Rectal smooth muscle tissue (tissue), 1 donor: ENCODE data around the gene CLDN25.
"Not testable (repeated sequence)": the region's sequence is repeated elsewhere in the genome, so short reads cannot be mapped to it uniquely, and the experiment has no call there.

Source experiments
- H3K27ac ChIP-seq: one replicate; pipeline ENCODE4 v1.7.0; 2013; ENCODE audit warnings: low read depth, low read length, inconsistent platforms
- H3K27me3 ChIP-seq: one replicate; pipeline ENCODE4 v1.7.0; 2013; ENCODE audit warnings: low read length; ENCODE audit not compliant: control insufficient read depth, insufficient read depth
- H3K36me3 ChIP-seq: one replicate; pipeline ENCODE4 v1.7.0; 2013; ENCODE audit warnings: low read length; ENCODE audit not compliant: control insufficient read depth, insufficient read depth
- H3K4me1 ChIP-seq: one replicate; pipeline ENCODE4 v1.7.0; 2013; ENCODE audit warnings: low read length; ENCODE audit not compliant: control insufficient read depth, insufficient read depth
- H3K4me3 ChIP-seq: one replicate; pipeline ENCODE4 v1.7.0; 2013; ENCODE audit warnings: low read length
- H3K9ac ChIP-seq: one replicate; pipeline ENCODE4 v1.7.0; 2013; ENCODE audit warnings: low read length

The CLDN25 gene

DNA sequence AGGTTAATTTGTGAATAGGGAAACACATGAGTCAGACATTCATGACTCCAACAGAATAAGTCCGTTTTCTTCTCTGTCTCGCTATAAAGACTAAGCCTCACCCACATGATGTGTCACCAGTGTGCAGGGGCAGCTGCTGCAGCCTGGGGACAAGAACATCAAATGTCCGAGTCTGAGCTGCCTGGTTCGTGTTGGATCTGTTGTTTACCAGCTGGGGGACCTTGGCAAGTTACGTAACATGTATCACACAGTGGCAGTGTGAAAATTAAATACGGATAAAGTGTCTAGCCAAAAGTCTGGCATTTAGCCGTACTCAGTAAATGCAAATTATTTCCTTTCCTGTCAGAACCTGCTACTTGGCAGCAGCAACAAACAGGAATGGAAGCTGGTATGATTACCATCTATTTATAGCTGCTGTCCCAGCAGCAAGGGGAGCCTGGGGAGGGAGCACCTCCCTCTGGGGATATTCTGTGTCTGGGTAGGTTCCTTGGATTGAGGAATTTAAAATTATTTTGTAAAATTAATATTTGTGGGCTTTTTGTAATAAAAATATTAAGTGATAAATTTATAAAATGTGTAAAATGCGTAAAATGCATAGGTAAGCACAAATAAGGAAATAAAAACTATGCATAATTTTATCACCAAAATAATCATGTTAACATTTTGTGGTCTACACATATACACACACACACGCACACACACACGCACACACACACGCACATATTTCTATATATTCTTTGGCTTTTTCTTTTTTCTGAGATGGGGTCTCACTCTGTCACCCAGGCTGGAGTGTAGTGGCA lies 1.3 kb upstream of the CLDN25 start:
- no peaks in the 10 kb centered on the region for H3K4me1 ChIP-seq
- H3K9ac ChIP-seq = no peak overlapping the region
- H3K27me3 ChIP-seq = peaks cover 2% of the 10 kb centered on the region
- H3K27ac ChIP-seq = no peak overlapping the region
- H3K4me3 ChIP-seq = no peak overlapping the region
- no peaks in the 10 kb centered on the region for H3K36me3 ChIP-seq

DNA sequence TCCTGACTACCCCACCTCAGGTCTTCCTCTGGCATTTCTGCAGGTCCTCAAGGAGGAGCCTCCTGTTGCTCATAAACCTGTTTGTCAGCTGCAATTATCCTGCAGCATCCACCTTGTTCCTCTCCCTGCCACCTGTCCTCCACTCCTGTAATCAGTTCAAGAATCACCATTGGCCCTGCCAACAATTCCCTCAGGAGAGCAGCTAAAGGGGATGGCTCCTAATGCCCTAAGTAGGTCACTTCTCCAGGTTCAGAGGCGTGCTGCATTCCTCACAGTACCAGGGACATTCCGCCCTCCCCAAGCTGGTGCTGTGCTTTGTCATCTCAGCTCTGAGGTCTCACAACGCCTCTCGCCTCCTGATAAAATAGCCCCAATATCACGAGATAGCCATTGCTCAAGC lies 2.1 kb downstream of the CLDN25 start:
- Histone ChIP-seq H3K27me3 (peaks cover 2% of the 10 kb centered on the region), H3K4me1 (no peaks in the 10 kb centered on the region), H3K9ac (no peak overlapping the region), H3K36me3 (no peaks in the 10 kb centered on the region), H3K4me3 (no peak overlapping the region), H3K27ac (no peak overlapping the region)

GRCh38 chr11:113782134-113782533 lies 2.5 kb downstream of the CLDN25 start:
- no peak overlapping the region for H3K27ac ChIP-seq

GRCh38 chr11:113789016-113789415 lies 9.4 kb downstream of the CLDN25 start:
- H3K9ac ChIP-seq, H3K4me1 ChIP-seq, H3K27ac ChIP-seq, H3K4me3 ChIP-seq, H3K36me3 ChIP-seq, H3K27me3 ChIP-seq: not testable (repeated sequence)

More at GRCh38 chr11:113782134-113782533, 2.5 kb downstream of the CLDN25 start:
- Histone ChIP-seq H3K36me3 (no peaks in the 10 kb centered on the region), H3K9ac (no peak overlapping the region), H3K4me1 (no peaks in the 10 kb centered on the region), H3K4me3 (no peak overlapping the region), H3K27me3 (peaks cover 2% of the 10 kb centered on the region)

DNA sequence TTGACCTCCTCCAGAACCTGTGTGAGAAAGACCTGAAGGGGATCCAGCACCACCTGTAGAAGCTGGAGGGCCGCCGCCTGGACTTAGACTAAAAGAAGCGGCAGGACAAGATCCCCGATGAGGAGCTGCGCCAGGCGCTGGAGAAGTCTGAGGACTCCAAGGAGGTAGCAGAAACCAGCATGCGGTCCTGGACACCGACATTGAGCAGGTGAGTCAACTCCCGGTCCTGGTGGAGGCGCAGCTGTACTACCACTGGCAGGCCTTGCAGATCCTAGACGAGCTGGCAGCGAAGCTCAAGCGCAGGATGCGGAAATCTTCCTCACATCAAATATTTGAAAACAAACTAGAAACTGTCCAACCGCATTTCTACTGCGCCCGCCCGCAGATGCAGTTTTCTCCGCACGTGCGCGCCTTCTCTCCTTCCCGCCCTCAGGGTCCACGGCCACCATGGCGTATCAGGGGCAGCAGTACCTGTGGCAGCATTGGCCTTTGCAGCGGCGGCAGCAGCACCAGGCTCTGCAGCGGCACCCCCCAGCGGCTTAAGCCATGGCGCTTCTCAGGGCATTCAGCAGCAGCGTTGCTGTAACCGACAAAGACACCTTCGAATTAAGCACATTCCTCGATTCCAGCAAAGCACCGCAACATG lies 10.2 kb downstream of the CLDN25 start:
- no peak overlapping the region for H3K4me3 ChIP-seq
- no peaks in the 10 kb centered on the region for H3K27me3 ChIP-seq
- no peaks in the 10 kb centered on the region for H3K4me1 ChIP-seq
- no peak overlapping the region for H3K9ac ChIP-seq
- no peaks in the 10 kb centered on the region for H3K36me3 ChIP-seq
- H3K27ac ChIP-seq = no peak overlapping the region

DNA sequence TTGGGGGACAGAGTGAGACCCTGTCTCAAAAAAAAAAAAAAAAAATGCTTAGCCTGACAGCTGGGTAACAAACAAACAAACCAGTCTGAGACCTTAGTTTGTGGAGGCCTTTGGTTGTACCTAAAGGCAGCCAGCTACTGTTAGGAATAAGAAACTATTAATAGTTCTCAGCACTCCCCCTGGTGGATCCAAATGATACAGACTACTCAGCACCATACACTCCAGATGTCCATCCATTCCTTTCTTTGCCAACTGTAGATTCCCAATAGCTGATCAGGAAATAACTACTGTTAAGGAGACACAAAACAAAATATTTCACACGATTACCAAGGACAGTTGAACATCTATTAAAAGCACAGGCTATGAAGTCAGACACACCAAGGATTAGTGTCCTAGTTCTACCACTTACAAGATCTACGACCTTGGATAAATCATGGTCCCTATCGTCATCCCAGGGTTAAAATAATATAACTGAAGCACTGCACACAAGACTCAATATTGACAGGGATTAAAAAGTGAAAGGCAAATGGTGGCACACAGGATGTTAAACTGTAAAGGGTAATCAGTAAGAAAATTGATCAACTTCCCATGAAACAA lies 17.2 kb downstream of the CLDN25 start:
- H3K4me1 ChIP-seq = no peaks in the 10 kb centered on the region
- no peaks in the 10 kb centered on the region for H3K36me3 ChIP-seq
- no peaks in the 10 kb centered on the region for H3K27me3 ChIP-seq
- no peak overlapping the region for H3K27ac ChIP-seq
- no peak overlapping the region for H3K9ac ChIP-seq
- H3K4me3 ChIP-seq = no peak overlapping the region

DNA sequence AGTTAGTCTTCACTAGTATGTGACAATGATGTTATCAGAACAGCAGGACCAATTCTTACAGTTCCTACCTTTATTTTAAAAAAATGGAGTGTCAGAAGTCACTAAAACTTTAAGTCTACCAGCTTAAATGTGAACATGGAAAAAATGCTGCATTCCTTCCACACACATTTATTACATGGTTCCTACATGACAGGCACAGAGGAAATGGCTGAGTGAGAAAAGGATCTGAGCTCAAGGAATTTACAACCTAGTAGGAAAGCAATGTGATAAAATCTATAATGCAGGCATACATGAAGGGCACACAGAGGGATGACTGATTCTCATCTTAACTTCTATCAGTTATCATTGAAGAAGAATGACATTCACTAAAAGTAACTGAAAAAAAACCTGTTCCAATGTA lies 23.0 kb downstream of the CLDN25 start:
- H3K36me3 ChIP-seq = peaks cover 4% of the 10 kb centered on the region
- H3K27me3 ChIP-seq = no peaks in the 10 kb centered on the region
- H3K27ac ChIP-seq = no peak overlapping the region
- H3K4me1 ChIP-seq = no peaks in the 10 kb centered on the region
- H3K9ac ChIP-seq = no peak overlapping the region
- no peak overlapping the region for H3K4me3 ChIP-seq

DNA sequence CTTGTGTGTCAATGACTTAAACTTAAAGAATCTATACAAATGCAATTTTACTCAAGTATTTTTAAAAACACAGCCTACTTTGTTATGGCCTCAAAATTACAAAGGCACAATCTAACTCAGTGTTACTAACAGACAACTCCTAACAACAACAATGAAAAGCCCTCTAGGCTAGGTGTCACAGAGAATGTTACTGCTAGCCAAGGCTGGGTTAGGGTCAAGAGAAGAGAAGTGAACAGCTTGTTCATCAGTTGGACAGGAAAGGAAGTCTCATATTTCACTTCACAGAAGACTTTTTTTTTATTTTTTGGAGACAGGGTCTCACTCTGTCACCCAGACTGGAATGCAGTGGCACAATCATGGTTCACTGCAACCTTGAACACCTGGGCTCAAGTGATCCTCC lies 26.0 kb downstream of the CLDN25 start:
- Histone ChIP-seq H3K27ac (no peak overlapping the region), H3K9ac (no peak overlapping the region), H3K4me3 (no peak overlapping the region), H3K4me1 (no peaks in the 10 kb centered on the region), H3K36me3 (peaks cover 13% of the 10 kb centered on the region), H3K27me3 (no peaks in the 10 kb centered on the region)

GRCh38 chr11:113806406-113806805 lies 26.8 kb downstream of the CLDN25 start:
- H3K36me3 ChIP-seq = peaks cover 18% of the 10 kb centered on the region
- no peak overlapping the region for H3K27ac ChIP-seq
- H3K4me1 ChIP-seq = no peaks in the 10 kb centered on the region
- H3K4me3 ChIP-seq = no peak overlapping the region
- H3K9ac ChIP-seq = no peak overlapping the region
- H3K27me3 ChIP-seq = no peaks in the 10 kb centered on the region

- Histone ChIP-seq H3K36me3 (peaks cover 19% of the 10 kb centered on the region), H3K27me3 (no peaks in the 10 kb centered on the region), H3K4me3 (no peak overlapping the region), H3K27ac (no peak overlapping the region), H3K9ac (no peak overlapping the region), H3K4me1 (no peaks in the 10 kb centered on the region)
Observed at GRCh38 chr11:113808931-113809330, 29.3 kb downstream of the CLDN25 start.

DNA sequence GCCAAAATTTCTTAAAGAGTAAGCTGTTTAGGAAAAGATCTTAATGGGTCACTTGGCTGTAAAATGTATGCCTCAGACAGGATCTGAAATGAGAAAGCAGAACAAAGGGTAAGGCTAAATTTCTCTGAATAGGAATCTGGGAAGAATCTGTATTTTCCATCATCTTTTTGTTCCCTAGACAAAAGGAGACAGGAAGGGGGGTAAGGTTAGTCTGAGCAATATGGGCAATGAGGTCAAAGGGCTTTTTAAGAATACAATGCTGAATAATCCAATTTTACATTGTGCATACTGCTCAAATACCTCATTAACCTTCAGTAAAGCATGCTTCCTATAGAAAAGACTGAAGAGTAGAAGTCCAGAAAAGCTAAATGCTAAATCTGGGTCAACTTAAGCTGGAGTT lies 34.6 kb downstream of the CLDN25 start:
- no peak overlapping the region for H3K4me3 ChIP-seq
- H3K9ac ChIP-seq = no peak overlapping the region
- peaks cover 5% of the 10 kb centered on the region for H3K36me3 ChIP-seq
- H3K27me3 ChIP-seq = no peaks in the 10 kb centered on the region
- no peaks in the 10 kb centered on the region for H3K4me1 ChIP-seq
- no peak overlapping the region for H3K27ac ChIP-seq

- no peak overlapping the region for H3K9ac ChIP-seq
- peaks cover 8% of the 10 kb centered on the region for H3K36me3 ChIP-seq
- no peak overlapping the region for H3K4me3 ChIP-seq
- no peaks in the 10 kb centered on the region for H3K27me3 ChIP-seq
- H3K4me1 ChIP-seq = no peaks in the 10 kb centered on the region
- no peak overlapping the region for H3K27ac ChIP-seq
Observed at GRCh38 chr11:113817162-113817561, 37.6 kb downstream of the CLDN25 start.
